GM12801 (cell line): ENCODE data around the gene ATF7.

Experiments
- CTCF ChIP-seq: IDR thresholded peaks from one replicate; pipeline ENCODE4 v1.5.1; 2011; ENCODE audit warnings: control low read depth; ENCODE audit not compliant: insufficient read length; ENCODE audit errors: extremely low read depth

ATF7 gene

GRCh38 chr12:53560912-53561589, 65.1 kb downstream of the ATF7 start:
- TF ChIP-seq CTCF: no peak

- TF ChIP-seq CTCF: no peak
Measured at GRCh38 chr12:53560351-53560750, 65.8 kb downstream of the ATF7 start.

- no peak for TF ChIP-seq CTCF
Measured at GRCh38 chr12:53558631-53559030, 67.6 kb downstream of the ATF7 start.

GRCh38 chr12:53552361-53553327, 73.5 kb downstream of the ATF7 start:
- no peak for TF ChIP-seq CTCF

- TF ChIP-seq CTCF: no peak
Measured at GRCh38 chr12:53551889-53552291, 74.3 kb downstream of the ATF7 start.

- TF ChIP-seq CTCF: no peak
Measured at GRCh38 chr12:53550595-53550994, 75.6 kb downstream of the ATF7 start.

GRCh38 chr12:53543539-53543938, 82.6 kb downstream of the ATF7 start:
- no peak for TF ChIP-seq CTCF
